HL-60 (cell line): ENCODE measurements around the gene OR3A3.

ENCODE experiments used
- CTCF ChIP-seq: IDR thresholded peaks from one replicate; pipeline ENCODE4 v1.5.1; 2011; ENCODE audit warnings: low read length, control low read depth, inconsistent platforms; ENCODE audit not compliant: insufficient read depth
- GABPA ChIP-seq: IDR thresholded peaks from 2 replicates; pipeline ENCODE4 v1.6.1; 2012; ENCODE audit warnings: low read depth
- POLR2AphosphoS5 ChIP-seq: IDR thresholded peaks from 2 replicates; pipeline ENCODE4 v1.6.1; 2012; ENCODE audit warnings: low read depth
- REST ChIP-seq: IDR thresholded peaks from 2 replicates; pipeline ENCODE4 v1.6.1; 2012; ENCODE audit warnings: low read depth; ENCODE audit not compliant: insufficient replicate concordance
- SPI1 ChIP-seq: IDR thresholded peaks from 2 replicates; pipeline ENCODE4 v1.6.1; 2012; ENCODE audit warnings: low read depth, mild to moderate bottlenecking, borderline replicate concordance

- no peak for TF ChIP-seq CTCF
- TF ChIP-seq POLR2AphosphoS5: no peak
- TF ChIP-seq GABPA: no peak
- no peak for TF ChIP-seq SPI1
- TF ChIP-seq REST: no peak
Measured at GRCh38 chr17:3378321-3378720, 32.8 kb upstream of the OR3A3 start.
